ENCODE results near the gene IL34. TPM values are rescaled to one million over a fixed set of nuclear protein-coding genes. Genes with fewer than 3 reads are reported as not detected.

IL34 gene
- total RNA-seq, 4 donors from 2014 or later, result 1.1 to 1.4 TPM; not detected in 2

DNA sequence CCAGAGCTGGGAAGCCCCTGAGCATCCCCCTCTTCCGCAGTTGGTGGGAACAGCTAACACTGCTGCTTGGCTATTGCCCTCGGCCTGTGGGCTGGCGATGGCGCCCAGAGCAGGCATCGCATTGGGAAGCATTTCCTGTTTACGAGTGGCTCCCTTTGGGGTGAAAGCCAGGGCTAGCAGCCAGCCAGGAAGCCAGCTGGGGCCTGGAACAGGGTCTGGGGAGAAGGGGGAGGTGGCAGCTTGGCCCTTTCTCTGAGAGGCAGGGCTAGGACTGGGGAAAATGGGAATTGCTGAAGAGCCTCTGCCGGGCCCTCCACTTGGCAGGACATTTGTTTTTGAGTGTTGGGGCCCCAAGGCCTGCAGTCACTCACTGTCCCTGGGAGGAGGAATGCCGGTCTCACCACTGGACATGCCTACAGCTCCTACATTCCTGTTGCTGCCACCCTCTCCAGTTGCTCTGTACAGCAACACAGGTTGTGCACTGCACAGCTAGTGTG, 41.9 kb downstream of the IL34 start:
- Histone ChIP-seq H3K27me3 (peaks cover 6% of the 10 kb centered on the region), H3K36me3 (no peaks in the 10 kb centered on the region), H3K27ac (peak overlapping the region; percentile 87 to 95 (median 91)), H3K4me1 (peaks cover 61 to 91% (median 81%) of the 10 kb centered on the region in 4 donors), H3K4me3 (no peak overlapping the region), H3K9me3 (no peaks in the 10 kb centered on the region)
- TF ChIP-seq CTCF (IDR thresholded peaks at IDR 0.05) (no peak), POLR2A (IDR thresholded peaks at IDR 0.05) (no peak), POLR2AphosphoS5 (IDR thresholded peaks at IDR 0.05) (peak; percentile 23 to 61 (median 45))
- intact Hi-C loops (cut with DNase I; ENCODE audit: low total_unique reads), result no loop called here
- in situ Hi-C loops (cut with MboI; ENCODE audit: low pct_ligation_motif_present in 1 of 4, low pct_unique_long_range_greater_than_20kb in 1 of 4, low sequenced_read_pairs in 3 of 4), result loop anchor here in 1 of 4 donors (10.0 kb wide), 1 partner anchor 77 kb away; no protein-coding TSS in a partner anchor
- WGBS, 2 donors (ENCODE audit: low coverage in 1 of 2), result 54 to 80% methylated on average over 1 to 8 of the region's 8 CpGs
- DNase-seq, result peak; percentile 57

DNA sequence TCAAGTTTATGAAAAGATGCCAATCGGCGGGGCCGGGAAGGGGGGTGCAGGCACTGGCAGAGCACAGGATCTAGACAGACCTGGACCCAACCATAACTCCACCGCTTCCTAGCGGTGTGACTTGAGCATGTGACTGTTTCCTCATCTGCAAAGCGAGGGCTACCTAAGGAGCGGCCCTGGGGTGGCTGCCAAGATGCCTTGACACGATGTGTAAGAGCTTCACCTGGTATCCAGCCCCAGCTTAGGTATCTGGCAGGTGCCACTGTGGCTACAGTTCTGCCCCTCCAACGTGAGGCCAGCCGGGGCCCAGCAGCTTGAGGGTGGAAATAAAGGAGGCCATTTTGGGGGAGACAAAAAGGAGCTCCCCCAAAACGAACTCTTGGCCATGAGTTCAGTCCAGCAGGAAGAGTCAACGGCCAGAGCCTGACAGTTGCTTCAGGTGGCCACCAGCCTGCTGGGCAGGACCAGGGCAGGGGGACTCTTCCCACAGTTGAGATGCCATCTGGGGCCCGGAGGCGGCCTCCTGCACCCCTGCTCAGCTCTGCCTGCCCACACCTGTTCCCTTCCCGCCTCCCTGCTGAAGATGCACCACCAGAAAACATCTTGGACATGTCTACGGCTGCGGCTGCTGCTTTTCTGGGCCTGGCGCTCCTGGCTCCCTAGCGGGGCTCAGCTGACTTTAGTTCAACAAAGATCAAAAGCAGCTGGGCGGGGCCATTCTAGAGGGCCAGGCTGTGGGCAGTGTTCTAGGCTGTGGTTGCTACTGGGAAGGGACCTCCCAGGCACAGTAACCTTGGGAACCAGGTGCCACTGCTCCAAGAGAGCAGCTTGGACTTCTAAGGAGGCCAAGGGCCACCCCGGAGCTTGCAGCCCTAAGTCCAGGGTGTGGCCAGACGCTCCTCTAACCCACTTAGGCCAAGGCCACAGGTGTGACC, 42.9 kb downstream of the IL34 start:
- in situ Hi-C loops (cut with MboI; ENCODE audit: low pct_ligation_motif_present in 1 of 4, low pct_unique_long_range_greater_than_20kb in 1 of 4, low sequenced_read_pairs in 3 of 4) (loop anchor here in 1 of 4 donors (10.0 kb wide), 1 partner anchor 75 kb away; no protein-coding TSS in a partner anchor), intact Hi-C loops (cut with DNase I; ENCODE audit: low total_unique reads) (no loop called here)
- Histone ChIP-seq H3K27me3 (peaks cover 6% of the 10 kb centered on the region), H3K9me3 (no peaks in the 10 kb centered on the region), H3K4me3 (no peak overlapping the region), H3K27ac (peak overlapping the region; percentile 87 to 95 (median 91)), H3K36me3 (no peaks in the 10 kb centered on the region), H3K4me1 (peaks cover 69 to 91% (median 85%) of the 10 kb centered on the region in 4 donors)
- no peak for TF ChIP-seq POLR2AphosphoS5 (IDR thresholded peaks at IDR 0.05)
- TF ChIP-seq POLR2A (IDR thresholded peaks at IDR 0.05), result no peak
- TF ChIP-seq CTCF (IDR thresholded peaks at IDR 0.05), result no peak
- TF ChIP-seq EP300 (IDR thresholded peaks at IDR 0.05; ENCODE audit: low read depth), result no peak
- DNase-seq, result peak; percentile 58
- 84% methylated on average over 22 of the region's 22 CpGs; no CpG with 5 or more reads in 1 of the 2 donors for WGBS, 2 donors (ENCODE audit: low coverage in 1 of 2)

- H3K9me3 ChIP-seq, result no peaks in the 10 kb centered on the region
- intact Hi-C loops (cut with DNase I; ENCODE audit: low total_unique reads), result no loop called here
- DNase-seq, result peak; percentile 65
- TF ChIP-seq POLR2AphosphoS5 (IDR thresholded peaks at IDR 0.05) (peak in 2 of 3 donors; percentile 18 to 43), CTCF (IDR thresholded peaks at IDR 0.05) (no peak)
- WGBS, 2 donors (ENCODE audit: low coverage in 1 of 2), result 67% methylated on average over 13 of the region's 16 CpGs; no CpG with 5 or more reads in 1 of the 2 donors
- H3K27ac ChIP-seq, result peak overlapping the region; percentile 87 to 95 (median 91)
- no peak overlapping the region for H3K4me3 ChIP-seq
- H3K36me3 ChIP-seq, result no peaks in the 10 kb centered on the region
- in situ Hi-C loops (cut with MboI; ENCODE audit: low pct_ligation_motif_present in 1 of 4, low pct_unique_long_range_greater_than_20kb in 1 of 4, low sequenced_read_pairs in 3 of 4), result loop anchor here in 1 of 4 donors (10.0 kb wide), 1 partner anchor 75 kb away; no protein-coding TSS in a partner anchor
- peaks cover 76 to 92% (median 87%) of the 10 kb centered on the region in 4 donors for H3K4me1 ChIP-seq
- H3K27me3 ChIP-seq, result peaks cover 4% of the 10 kb centered on the region
Observed at GRCh38 chr16:70689970-70690891, 43.9 kb downstream of the IL34 start.

All from transverse colon (tissue), 4 donors.